ENCODE measurements around the gene CREB5.
"Not testable (repeated sequence)": the region's sequence is repeated elsewhere in the genome, so short reads cannot be mapped to it uniquely, and the experiment has no call there.

The CREB5 gene

DNA sequence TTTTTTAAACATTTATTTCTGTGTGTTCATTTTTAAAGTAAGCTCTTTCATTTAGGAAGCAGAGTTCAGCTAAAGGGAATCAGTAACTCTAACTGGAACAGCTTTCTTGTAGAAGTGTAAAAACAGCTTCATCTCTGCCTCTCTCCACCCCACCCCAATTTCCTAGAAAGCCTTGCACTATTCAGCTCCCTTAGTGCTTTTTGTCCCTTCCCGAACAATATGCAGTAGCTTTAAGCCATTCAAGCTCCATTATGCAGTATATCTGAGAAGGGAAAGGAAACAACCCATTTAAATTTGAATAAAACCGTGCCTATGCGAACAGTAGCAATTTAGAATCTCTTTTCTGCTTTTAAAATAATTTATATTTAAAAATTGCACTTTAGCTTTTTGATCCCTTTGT lies 411.3 kb downstream of the CREB5 start:
- no peak for ATAC-seq
- TF ChIP-seq ESRRG (CRISPR knock-in tag; IDR thresholded peaks at IDR 0.05) (no peak), TOX (CRISPR knock-in tag; IDR thresholded peaks at IDR 0.05; ENCODE audit: borderline replicate concordance) (no peak), TCF4 (CRISPR knock-in tag; IDR thresholded peaks at IDR 0.05; ENCODE audit: borderline replicate concordance) (no peak), PPARA (CRISPR knock-in tag; IDR thresholded peaks at IDR 0.05; ENCODE audit: borderline replicate concordance) (no peak), ZNF565 (CRISPR knock-in tag; conservative IDR thresholded peaks at IDR 0.05; ENCODE audit: low read depth) (no peak)

DNA sequence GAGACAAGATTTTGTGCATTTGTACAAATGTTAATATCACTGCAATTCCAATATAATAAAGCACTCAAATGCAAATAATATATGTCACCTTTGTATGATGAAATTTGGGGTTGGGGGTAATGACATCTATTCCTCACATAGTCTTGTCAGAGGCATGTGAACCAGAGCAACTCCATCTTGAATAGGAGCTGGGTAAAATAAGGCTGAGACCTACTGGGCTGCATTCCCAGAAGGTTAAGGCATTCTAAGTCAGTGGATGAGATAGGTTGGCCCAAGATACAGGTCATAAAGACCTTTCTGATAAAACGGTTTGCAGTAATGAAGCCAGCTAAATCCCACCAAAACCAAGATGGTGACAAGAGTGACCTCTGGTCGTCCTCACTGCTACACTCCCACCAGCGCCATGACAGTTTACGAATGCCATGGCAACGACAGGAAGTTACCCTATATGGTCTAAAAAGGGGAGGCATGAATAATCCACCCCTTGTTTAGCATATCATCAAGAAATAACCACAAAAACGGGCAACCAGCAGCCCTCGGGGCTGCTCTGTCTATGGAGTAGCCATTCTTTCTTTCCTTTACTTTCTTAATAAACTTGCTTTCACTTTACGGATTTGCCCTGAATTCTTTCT lies 413.6 kb downstream of the CREB5 start:
- not testable (repeated sequence) for ATAC-seq

DNA sequence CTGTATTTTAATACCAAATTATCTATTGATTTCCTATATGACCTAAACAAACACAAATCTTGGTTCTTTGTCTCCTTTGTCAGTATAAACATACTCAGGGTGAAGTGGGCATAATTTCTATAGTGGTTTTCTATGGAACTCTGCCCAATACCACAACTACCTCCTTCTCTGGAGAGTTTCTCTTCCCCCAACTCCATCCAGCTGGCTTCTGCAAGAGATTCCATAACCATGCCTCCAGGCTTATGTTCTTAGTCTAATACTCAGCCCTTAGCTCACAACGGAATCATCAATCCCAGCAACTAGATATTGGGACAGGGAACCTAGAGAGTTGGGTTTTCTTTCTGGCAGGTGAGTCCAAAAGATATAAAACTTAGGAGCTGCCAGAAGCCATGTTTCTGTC lies 418.5 kb downstream of the CREB5 start:
- ATAC-seq: no peak
- no peak for TF ChIP-seq POU6F1 (CRISPR knock-in tag; IDR thresholded peaks at IDR 0.05; ENCODE audit: borderline replicate concordance, low read depth)
- TF ChIP-seq ZNF8 (CRISPR knock-in tag; IDR thresholded peaks at IDR 0.05): no peak
- no peak for TF ChIP-seq BACH2 (CRISPR knock-in tag; IDR thresholded peaks at IDR 0.05; ENCODE audit: borderline replicate concordance)
- no peak for TF ChIP-seq GLIS3 (CRISPR knock-in tag; IDR thresholded peaks at IDR 0.05)
- TF ChIP-seq OSR1 (CRISPR knock-in tag; IDR thresholded peaks at IDR 0.05): no peak
- TF ChIP-seq TCF4 (CRISPR knock-in tag; IDR thresholded peaks at IDR 0.05; ENCODE audit: borderline replicate concordance): no peak
- TF ChIP-seq TSHZ2 (CRISPR knock-in tag; IDR thresholded peaks at IDR 0.05): no peak
- no peak for TF ChIP-seq TOX (CRISPR knock-in tag; IDR thresholded peaks at IDR 0.05; ENCODE audit: borderline replicate concordance)
- no peak for TF ChIP-seq CSDC2 (CRISPR knock-in tag; IDR thresholded peaks at IDR 0.05)
- TF ChIP-seq, protein P1, sequence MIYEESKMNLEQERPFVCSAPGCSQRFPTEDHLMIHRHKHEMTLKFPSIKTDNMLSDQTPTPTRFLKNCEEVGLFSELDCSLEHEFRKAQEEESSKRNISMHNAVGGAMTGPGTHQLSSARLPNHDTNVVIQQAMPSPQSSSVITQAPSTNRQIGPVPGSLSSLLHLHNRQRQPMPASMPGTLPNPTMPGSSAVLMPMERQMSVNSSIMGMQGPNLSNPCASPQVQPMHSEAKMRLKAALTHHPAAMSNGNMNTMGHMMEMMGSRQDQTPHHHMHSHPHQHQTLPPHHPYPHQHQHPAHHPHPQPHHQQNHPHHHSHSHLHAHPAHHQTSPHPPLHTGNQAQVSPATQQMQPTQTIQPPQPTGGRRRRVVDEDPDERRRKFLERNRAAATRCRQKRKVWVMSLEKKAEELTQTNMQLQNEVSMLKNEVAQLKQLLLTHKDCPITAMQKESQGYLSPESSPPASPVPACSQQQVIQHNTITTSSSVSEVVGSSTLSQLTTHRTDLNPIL (CRISPR knock-in tag; IDR thresholded peaks at IDR 0.05; ENCODE audit: low read depth): no peak
- TF ChIP-seq ZFP3 (CRISPR knock-in tag; IDR thresholded peaks at IDR 0.05): no peak
- no peak for TF ChIP-seq PATZ1 (CRISPR knock-in tag; IDR thresholded peaks at IDR 0.05; ENCODE audit: borderline replicate concordance)
- no peak for TF ChIP-seq ZC3H10 (CRISPR knock-in tag; IDR thresholded peaks at IDR 0.05)
- no peak for TF ChIP-seq RARB (CRISPR knock-in tag; IDR thresholded peaks at IDR 0.05)

DNA sequence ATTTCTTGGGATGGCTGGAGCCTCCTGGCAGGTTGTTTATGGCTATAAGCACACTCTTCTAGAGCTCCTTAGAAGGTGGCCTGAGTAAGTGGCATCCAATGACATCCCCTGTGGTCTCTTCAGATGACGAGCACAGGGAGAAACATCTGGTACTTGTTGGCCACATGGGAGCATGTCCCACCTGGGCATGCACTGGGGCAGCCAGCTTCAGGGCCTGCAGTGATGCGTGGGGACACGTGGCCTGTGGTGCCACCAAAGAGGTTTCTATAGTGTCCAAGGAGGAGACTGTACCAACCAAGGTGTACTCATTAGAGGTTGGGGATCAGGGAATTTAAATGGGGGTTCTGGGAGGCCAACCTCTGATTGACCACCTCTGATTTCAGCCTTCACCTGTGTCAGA lies 420.4 kb downstream of the CREB5 start:
- no peak for ATAC-seq
- TF ChIP-seq GLIS3 (CRISPR knock-in tag; IDR thresholded peaks at IDR 0.05): no peak
- no peak for TF ChIP-seq TCF4 (CRISPR knock-in tag; IDR thresholded peaks at IDR 0.05; ENCODE audit: borderline replicate concordance)
- TF ChIP-seq PATZ1 (CRISPR knock-in tag; IDR thresholded peaks at IDR 0.05; ENCODE audit: borderline replicate concordance): no peak

All from SK-N-SH treated with all-trans-retinoic acid at 6 μM for 48 hours (cell line).